Fibroblast of lung (primary cell): ENCODE results near the gene NACAD.

Source experiments
- EZH2 ChIP-seq: IDR thresholded peaks from 2 replicates; pipeline ENCODE4 v1.5.1; 2012; ENCODE audit warnings: low read length, control low read depth, mild to moderate bottlenecking; ENCODE audit errors: missing control alignments
- TF ChIP-seq, protein P1 (sequence below), 2 donors: IDR thresholded peaks in 1 of 2; conservative IDR thresholded peaks in 1 of 2; 1 replicate in 1 of 2; 2 replicates in 1 of 2; pipeline ENCODE4 v1.5.1; 2011 to 2012; ENCODE audit warnings: low read length in 2 of 2, control low read depth in 1 of 2, inconsistent platforms in 1 of 2, low read depth in 1 of 2, mild to moderate bottlenecking in 1 of 2

DNA sequence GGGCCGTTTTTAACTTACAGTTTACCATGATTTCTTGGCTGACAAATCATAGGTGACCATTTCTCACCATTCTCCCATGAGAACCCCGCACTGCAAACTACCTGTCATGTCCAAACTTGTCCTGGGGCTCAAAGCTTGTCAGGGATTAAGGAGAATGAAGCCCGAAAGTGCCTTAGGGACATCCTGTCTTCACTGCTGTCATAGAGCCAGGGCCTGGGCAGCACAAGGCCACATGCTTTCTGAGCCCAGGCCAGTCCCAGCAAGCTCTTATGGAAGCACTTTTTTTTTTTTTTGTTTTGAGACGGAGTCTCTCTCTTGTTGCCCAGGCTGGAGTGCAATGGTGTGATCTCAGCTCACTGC, 54.9 kb downstream of the NACAD start:
- TF ChIP-seq, protein P1, sequence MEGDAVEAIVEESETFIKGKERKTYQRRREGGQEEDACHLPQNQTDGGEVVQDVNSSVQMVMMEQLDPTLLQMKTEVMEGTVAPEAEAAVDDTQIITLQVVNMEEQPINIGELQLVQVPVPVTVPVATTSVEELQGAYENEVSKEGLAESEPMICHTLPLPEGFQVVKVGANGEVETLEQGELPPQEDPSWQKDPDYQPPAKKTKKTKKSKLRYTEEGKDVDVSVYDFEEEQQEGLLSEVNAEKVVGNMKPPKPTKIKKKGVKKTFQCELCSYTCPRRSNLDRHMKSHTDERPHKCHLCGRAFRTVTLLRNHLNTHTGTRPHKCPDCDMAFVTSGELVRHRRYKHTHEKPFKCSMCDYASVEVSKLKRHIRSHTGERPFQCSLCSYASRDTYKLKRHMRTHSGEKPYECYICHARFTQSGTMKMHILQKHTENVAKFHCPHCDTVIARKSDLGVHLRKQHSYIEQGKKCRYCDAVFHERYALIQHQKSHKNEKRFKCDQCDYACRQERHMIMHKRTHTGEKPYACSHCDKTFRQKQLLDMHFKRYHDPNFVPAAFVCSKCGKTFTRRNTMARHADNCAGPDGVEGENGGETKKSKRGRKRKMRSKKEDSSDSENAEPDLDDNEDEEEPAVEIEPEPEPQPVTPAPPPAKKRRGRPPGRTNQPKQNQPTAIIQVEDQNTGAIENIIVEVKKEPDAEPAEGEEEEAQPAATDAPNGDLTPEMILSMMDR (conservative IDR thresholded peaks at IDR 0.05 in 1 of 2, IDR thresholded peaks at IDR 0.05 in 1 of 2; ENCODE audit: low read depth in 1 of 2, low read length in 2 of 2): no peak
- TF ChIP-seq EZH2: no peak
